PC-9 (cell line): ENCODE results near the gene RAD9B. TPM values are rescaled to one million over a fixed set of nuclear protein-coding genes. Genes with fewer than 3 reads are reported as not detected.

Source experiments
- BruUV-seq: library from RNA; stranded (reverse); fragments of 400-500 nt; replicated peaks from 2 replicates; lab custom pipeline; 2021; lab: Mats Ljungman, UMichigan
- CTCF ChIA-PET: fragments of 300-600 bp; sonication (Branson Sonifier 250); formaldehyde crosslinking; loops from one replicate; lab custom pipeline; 2022; ENCODE audit warnings: antibody characterized with exemption; lab: Charles Lee
- POLR2A ChIA-PET: fragments of 300-600 bp; sonication (Branson Sonifier 250); formaldehyde crosslinking; loops from one replicate; lab custom pipeline; 2022; ENCODE audit warnings: antibody characterized with exemption; ENCODE audit not compliant: unreplicated experiment; lab: Charles Lee
- DNase-seq, 2 experiments: peaks; one replicate each; pipeline versions ENCODE4 v3.0.0 to v3.0.0-alpha.2; 2015 to 2022; ENCODE audit warnings: mixed read lengths in 1 of 2
- H2AFZ ChIP-seq: fragments of 200-600 bp; sonication (generic); 2 replicates; pipeline ENCODE4 v1.8.1; 2017; ENCODE audit warnings: antibody characterized with exemption
- H3F3A ChIP-seq: fragments of 200-600 bp; sonication (generic); 2 replicates; pipeline ENCODE4 v1.8.1; 2017; ENCODE audit warnings: antibody characterized with exemption, mild to moderate bottlenecking, low read depth; ENCODE audit not compliant: insufficient read depth
- H3K27ac ChIP-seq: fragments of 200-600 bp; sonication (generic); 2 replicates; pipeline ENCODE4 v1.6.1; 2016; ENCODE audit warnings: mixed run types
- H3K27me3 ChIP-seq: fragments of 200-600 bp; sonication (generic); 2 replicates; pipeline ENCODE4 v1.6.1; 2016; ENCODE audit warnings: low read depth, mixed run types; ENCODE audit not compliant: insufficient read depth
- H3K36me3 ChIP-seq: fragments of 200-600 bp; sonication (generic); 2 replicates; pipeline ENCODE4 v1.6.1; 2016; ENCODE audit warnings: low read depth, mixed run types
- H3K4me1 ChIP-seq: fragments of 200-600 bp; sonication (generic); replicated peaks from 2 replicates; pipeline ENCODE4 v1.6.1; 2016; ENCODE audit warnings: mixed run types; ENCODE audit not compliant: insufficient read depth
- H3K4me2 ChIP-seq: fragments of 200-600 bp; sonication (generic); 2 replicates; pipeline ENCODE4 v1.6.1; 2017; ENCODE audit warnings: mixed run types
- H3K4me3 ChIP-seq: fragments of 200-600 bp; sonication (generic); 2 replicates; pipeline ENCODE4 v1.6.1; 2016; ENCODE audit warnings: mixed run types
- H3K79me2 ChIP-seq: fragments of 200-600 bp; sonication (generic); 2 replicates; pipeline ENCODE4 v1.6.1; 2017; ENCODE audit warnings: low read depth, mixed run types
- H3K9me2 ChIP-seq: fragments of 200-600 bp; sonication (generic); 2 replicates; pipeline ENCODE4 v1.8.1; 2017; ENCODE audit warnings: mild to moderate bottlenecking; ENCODE audit not compliant: insufficient read depth
- H3K9me3 ChIP-seq: fragments of 200-600 bp; sonication (generic); 2 replicates; pipeline ENCODE4 v1.8.1; 2016; ENCODE audit warnings: low read depth; ENCODE audit not compliant: insufficient read depth
- H4K20me1 ChIP-seq: fragments of 200-600 bp; sonication (generic); 2 replicates; pipeline ENCODE4 v1.8.1; 2017; ENCODE audit not compliant: insufficient read depth
- CTCF ChIP-seq: fragments of 200-600 bp; sonication (generic); conservative IDR thresholded peaks from 2 replicates; pipeline ENCODE4 v1.6.1; 2017; ENCODE audit warnings: mixed run types, antibody characterized with exemption, mild to moderate bottlenecking, moderate library complexity
- EZH2 ChIP-seq: fragments of 200-600 bp; sonication (generic); IDR thresholded peaks from 2 replicates; pipeline ENCODE4 v1.8.0; 2017; ENCODE audit warnings: antibody characterized with exemption, low read depth
- intact Hi-C: fragments of 100-400 bp; cut with micrococcal nuclease; formaldehyde crosslinking; loops from one replicate; pipeline ENCODE4 v1.10.0; 2022; ENCODE audit not compliant: unreplicated experiment
- total RNA-seq: library from RNA; stranded (reverse); gene quantifications from 2 replicates; pipeline ENCODE4 v1.2.3, GENCODE V29; 2021

Gene RAD9B
- total RNA-seq, 1 experiment from 2014 or later = 2.3 TPM

- Histone ChIP-seq H2AFZ (no peak overlapping the region), H3K9me2 (no peaks in the 10 kb centered on the region), H3K79me2 (peaks cover 34% of the 10 kb centered on the region), H3K9me3 (no peaks in the 10 kb centered on the region; the same call in 1 of the 2 replicates), H3K4me3 (no peak overlapping the region), H3K27ac (no peak overlapping the region), H3K27me3 (no peaks in the 10 kb centered on the region), H3K4me2 (no peak overlapping the region), H3K4me1 (peaks cover 22% of the 10 kb centered on the region), H3F3A (peaks cover 28% of the 10 kb centered on the region), H3K36me3 (peaks cover 14% of the 10 kb centered on the region; the same call in 1 of the 2 replicates), H4K20me1 (0 out of 2 replicates have a peak, but pooled peaks cover 3% of the 10 kb centered on the region)
- ChIA-PET POLR2A (no interaction called here), CTCF (no interaction called here)
- intact Hi-C loops = loop anchor here (2.0 to 5.0 kb wide), 2 partner anchors 35 to 44 kb away; partner anchors contain the start of genes FAM216A and GPN3
- TF ChIP-seq CTCF (no peak), EZH2 (no peak)
- DNase-seq = no peak
- no TSS peak for BruUV-seq
Observed at GRCh38 chr12:110503432-110503831, 1.3 kb downstream of the RAD9B start.

GRCh38 chr12:110505332-110505731, 3.2 kb downstream of the RAD9B start:
- Histone ChIP-seq H2AFZ (no peak overlapping the region), H4K20me1 (no peaks in the 10 kb centered on the region), H3K79me2 (peaks cover 15% of the 10 kb centered on the region), H3K9me2 (no peaks in the 10 kb centered on the region), H3K36me3 (0 out of 2 replicates have a peak, but pooled peaks cover 3% of the 10 kb centered on the region), H3K27me3 (no peaks in the 10 kb centered on the region), H3F3A (peaks cover 22% of the 10 kb centered on the region), H3K27ac (no peak overlapping the region), H3K4me1 (peaks cover 4% of the 10 kb centered on the region), H3K4me2 (no peak overlapping the region), H3K9me3 (no peaks in the 10 kb centered on the region; the same call in 1 of the 2 replicates), H3K4me3 (no peak overlapping the region)
- ChIA-PET CTCF (no interaction called here), POLR2A (interaction anchor here (0.6 kb wide), 1 partner anchor 833 kb away, joined by 4 read pairs; no protein-coding TSS in a partner anchor)
- DNase-seq = no peak
- no TSS peak for BruUV-seq
- TF ChIP-seq CTCF (no peak), EZH2 (no peak)
- intact Hi-C loops = no loop called here

GRCh38 chr12:110508071-110508586, 6.0 kb downstream of the RAD9B start:
- BruUV-seq = no TSS peak
- no peak overlapping the region for H3K27ac ChIP-seq
- peaks cover 7% of the 10 kb centered on the region; the same call in 1 of the 2 replicates for H3F3A ChIP-seq
- H3K9me2 ChIP-seq = no peaks in the 10 kb centered on the region
- ChIA-PET POLR2A (no interaction called here), CTCF (no interaction called here)
- no peaks in the 10 kb centered on the region for H3K36me3 ChIP-seq
- H3K79me2 ChIP-seq = no peaks in the 10 kb centered on the region
- H3K4me3 ChIP-seq = no peak overlapping the region
- no peaks in the 10 kb centered on the region for H3K4me1 ChIP-seq
- no peak for DNase-seq
- no peak for TF ChIP-seq CTCF
- TF ChIP-seq EZH2 = no peak
- intact Hi-C loops = no loop called here
- H3K9me3 ChIP-seq = no peaks in the 10 kb centered on the region; the same call in 1 of the 2 replicates
- no peaks in the 10 kb centered on the region for H3K27me3 ChIP-seq
- no peak overlapping the region for H3K4me2 ChIP-seq
- H4K20me1 ChIP-seq = no peaks in the 10 kb centered on the region
- no peak overlapping the region for H2AFZ ChIP-seq
